ENCODE results near the gene TSPAN10. TPM values are rescaled to one million over a fixed set of nuclear protein-coding genes. Genes with fewer than 3 reads are reported as not detected.

Gene TSPAN10
- total and polyA plus RNA-seq, 2 of the 13 experiments (the other 11 are each of a cell fraction or from before 2014, with no cell fraction given), result 0.54 to 0.75 TPM

DNA sequence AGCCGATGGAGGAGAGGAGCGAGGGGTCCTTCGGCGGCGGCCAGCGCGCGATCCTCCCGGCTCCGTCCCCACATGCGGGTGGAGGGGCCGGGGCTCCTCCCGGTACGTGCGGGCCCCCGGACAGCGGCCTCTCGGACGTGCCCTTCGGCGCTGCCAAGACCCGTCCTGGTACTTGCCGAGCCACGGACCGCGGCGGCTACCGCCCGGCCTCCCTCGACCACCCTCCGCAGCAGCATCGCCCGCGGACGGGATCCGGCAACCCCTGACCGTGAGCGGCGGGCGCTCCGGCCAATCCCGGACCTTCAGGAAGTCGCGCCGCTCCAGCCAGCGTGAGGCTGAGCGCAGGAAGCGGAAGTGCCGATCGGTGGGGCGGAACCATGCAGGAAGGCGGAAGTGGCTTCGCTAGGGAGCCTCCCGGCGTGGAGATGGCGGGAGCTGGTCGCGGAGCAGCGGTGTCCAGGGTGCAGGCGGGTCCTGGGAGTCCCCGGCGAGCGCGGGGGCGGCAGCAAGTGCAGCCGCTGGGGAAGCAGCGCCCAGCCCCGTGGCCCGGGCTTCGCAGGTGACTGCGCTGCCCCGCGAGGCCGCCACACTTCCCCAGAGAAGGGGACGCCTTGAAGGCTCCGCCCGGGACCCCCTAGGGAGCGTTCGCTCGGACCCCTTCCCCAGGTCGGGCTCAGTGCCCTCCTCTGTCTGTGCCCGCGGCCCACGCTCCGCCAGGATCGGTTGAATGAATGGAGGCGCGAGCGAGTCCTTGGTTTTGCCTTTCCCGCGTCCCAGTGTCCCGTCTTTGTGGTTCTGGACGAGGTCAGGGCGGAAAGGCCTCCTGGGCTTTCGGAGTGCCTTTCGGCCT is 29.6 kb downstream of the TSPAN10 start, which contains the start of the genes CCDC137 and OXLD1 (continued):
- TF ChIP-seq, protein P1, sequence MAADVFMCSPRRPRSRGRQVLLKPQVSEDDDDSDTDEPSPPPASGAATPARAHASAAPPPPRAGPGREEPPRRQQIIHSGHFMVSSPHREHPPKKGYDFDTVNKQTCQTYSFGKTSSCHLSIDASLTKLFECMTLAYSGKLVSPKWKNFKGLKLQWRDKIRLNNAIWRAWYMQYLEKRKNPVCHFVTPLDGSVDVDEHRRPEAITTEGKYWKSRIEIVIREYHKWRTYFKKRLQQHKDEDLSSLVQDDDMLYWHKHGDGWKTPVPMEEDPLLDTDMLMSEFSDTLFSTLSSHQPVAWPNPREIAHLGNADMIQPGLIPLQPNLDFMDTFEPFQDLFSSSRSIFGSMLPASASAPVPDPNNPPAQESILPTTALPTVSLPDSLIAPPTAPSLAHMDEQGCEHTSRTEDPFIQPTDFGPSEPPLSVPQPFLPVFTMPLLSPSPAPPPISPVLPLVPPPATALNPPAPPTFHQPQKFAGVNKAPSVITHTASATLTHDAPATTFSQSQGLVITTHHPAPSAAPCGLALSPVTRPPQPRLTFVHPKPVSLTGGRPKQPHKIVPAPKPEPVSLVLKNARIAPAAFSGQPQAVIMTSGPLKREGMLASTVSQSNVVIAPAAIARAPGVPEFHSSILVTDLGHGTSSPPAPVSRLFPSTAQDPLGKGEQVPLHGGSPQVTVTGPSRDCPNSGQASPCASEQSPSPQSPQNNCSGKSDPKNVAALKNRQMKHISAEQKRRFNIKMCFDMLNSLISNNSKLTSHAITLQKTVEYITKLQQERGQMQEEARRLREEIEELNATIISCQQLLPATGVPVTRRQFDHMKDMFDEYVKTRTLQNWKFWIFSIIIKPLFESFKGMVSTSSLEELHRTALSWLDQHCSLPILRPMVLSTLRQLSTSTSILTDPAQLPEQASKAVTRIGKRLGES (CRISPR knock-in tag; IDR thresholded peaks at IDR 0.05; ENCODE audit: borderline replicate concordance), result 0 out of 2 replicates have a peak, but pooled peaks have one; percentile 72
- TF ChIP-seq SALL2 (CRISPR knock-in tag; IDR thresholded peaks at IDR 0.05) (no peak), ADNP (CRISPR knock-in tag; IDR thresholded peaks at IDR 0.05) (no peak), MZF1 (CRISPR knock-in tag; IDR thresholded peaks at IDR 0.05; ENCODE audit: borderline replicate concordance) (no peak), NFKBIZ (CRISPR knock-in tag; IDR thresholded peaks at IDR 0.05) (peak; percentile 44; the same call in 1 of the 2 replicates), ARID2 (CRISPR knock-in tag; IDR thresholded peaks at IDR 0.05; ENCODE audit: borderline replicate concordance) (0 out of 2 replicates have a peak, but pooled peaks have one; percentile 16), ZNF678 (CRISPR knock-in tag; IDR thresholded peaks at IDR 0.05) (no peak; the same call in 1 of the 2 replicates), ZNF547 (CRISPR knock-in tag; IDR thresholded peaks at IDR 0.05) (peak; percentile 79), ZNF564 (CRISPR knock-in tag; IDR thresholded peaks at IDR 0.05) (0 out of 2 replicates have a peak, but pooled peaks have one; percentile 40), YEATS4 (CRISPR knock-in tag; IDR thresholded peaks at IDR 0.05; ENCODE audit: borderline replicate concordance) (peak; percentile 84), ELF1 (CRISPR knock-in tag; IDR thresholded peaks at IDR 0.05) (peak; percentile 99), RNF2 (conservative IDR thresholded peaks at IDR 0.05; ENCODE audit: low read depth) (no peak), ZNF331 (CRISPR knock-in tag; IDR thresholded peaks at IDR 0.05) (peak; percentile 67; the same call in 1 of the 2 replicates), MBD4 (IDR thresholded peaks at IDR 0.05; ENCODE audit: borderline replicate concordance, low read length) (no peak)
- TF ChIP-seq, protein P2, sequence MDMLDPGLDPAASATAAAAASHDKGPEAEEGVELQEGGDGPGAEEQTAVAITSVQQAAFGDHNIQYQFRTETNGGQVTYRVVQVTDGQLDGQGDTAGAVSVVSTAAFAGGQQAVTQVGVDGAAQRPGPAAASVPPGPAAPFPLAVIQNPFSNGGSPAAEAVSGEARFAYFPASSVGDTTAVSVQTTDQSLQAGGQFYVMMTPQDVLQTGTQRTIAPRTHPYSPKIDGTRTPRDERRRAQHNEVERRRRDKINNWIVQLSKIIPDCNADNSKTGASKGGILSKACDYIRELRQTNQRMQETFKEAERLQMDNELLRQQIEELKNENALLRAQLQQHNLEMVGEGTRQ (IDR thresholded peaks at IDR 0.05; ENCODE audit: low read depth, low read length), result no peak
- TF ChIP-seq, protein P2 (CRISPR knock-in tag; IDR thresholded peaks at IDR 0.05; ENCODE audit: borderline replicate concordance), result no peak; the same call in 1 of the 2 replicates
- TF ChIP-seq, protein P3, sequence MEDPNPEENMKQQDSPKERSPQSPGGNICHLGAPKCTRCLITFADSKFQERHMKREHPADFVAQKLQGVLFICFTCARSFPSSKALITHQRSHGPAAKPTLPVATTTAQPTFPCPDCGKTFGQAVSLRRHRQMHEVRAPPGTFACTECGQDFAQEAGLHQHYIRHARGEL (CRISPR knock-in tag; IDR thresholded peaks at IDR 0.05), result no peak
- TF ChIP-seq, protein P4, sequence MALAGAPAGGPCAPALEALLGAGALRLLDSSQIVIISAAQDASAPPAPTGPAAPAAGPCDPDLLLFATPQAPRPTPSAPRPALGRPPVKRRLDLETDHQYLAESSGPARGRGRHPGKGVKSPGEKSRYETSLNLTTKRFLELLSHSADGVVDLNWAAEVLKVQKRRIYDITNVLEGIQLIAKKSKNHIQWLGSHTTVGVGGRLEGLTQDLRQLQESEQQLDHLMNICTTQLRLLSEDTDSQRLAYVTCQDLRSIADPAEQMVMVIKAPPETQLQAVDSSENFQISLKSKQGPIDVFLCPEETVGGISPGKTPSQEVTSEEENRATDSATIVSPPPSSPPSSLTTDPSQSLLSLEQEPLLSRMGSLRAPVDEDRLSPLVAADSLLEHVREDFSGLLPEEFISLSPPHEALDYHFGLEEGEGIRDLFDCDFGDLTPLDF (CRISPR knock-in tag; IDR thresholded peaks at IDR 0.05), result peak; percentile 79
- TF ChIP-seq, protein P5, sequence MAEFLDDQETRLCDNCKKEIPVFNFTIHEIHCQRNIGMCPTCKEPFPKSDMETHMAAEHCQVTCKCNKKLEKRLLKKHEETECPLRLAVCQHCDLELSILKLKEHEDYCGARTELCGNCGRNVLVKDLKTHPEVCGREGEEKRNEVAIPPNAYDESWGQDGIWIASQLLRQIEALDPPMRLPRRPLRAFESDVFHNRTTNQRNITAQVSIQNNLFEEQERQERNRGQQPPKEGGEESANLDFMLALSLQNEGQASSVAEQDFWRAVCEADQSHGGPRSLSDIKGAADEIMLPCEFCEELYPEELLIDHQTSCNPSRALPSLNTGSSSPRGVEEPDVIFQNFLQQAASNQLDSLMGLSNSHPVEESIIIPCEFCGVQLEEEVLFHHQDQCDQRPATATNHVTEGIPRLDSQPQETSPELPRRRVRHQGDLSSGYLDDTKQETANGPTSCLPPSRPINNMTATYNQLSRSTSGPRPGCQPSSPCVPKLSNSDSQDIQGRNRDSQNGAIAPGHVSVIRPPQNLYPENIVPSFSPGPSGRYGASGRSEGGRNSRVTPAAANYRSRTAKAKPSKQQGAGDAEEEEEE (CRISPR knock-in tag; IDR thresholded peaks at IDR 0.05; ENCODE audit: borderline replicate concordance), result no peak

Data from HepG2 (cell line).